Measurements from ENCODE around the gene SYT11.
"Not testable (repeated sequence)": the region's sequence is repeated elsewhere in the genome, so short reads cannot be mapped to it uniquely, and the experiment has no call there.

Gene SYT11

DNA sequence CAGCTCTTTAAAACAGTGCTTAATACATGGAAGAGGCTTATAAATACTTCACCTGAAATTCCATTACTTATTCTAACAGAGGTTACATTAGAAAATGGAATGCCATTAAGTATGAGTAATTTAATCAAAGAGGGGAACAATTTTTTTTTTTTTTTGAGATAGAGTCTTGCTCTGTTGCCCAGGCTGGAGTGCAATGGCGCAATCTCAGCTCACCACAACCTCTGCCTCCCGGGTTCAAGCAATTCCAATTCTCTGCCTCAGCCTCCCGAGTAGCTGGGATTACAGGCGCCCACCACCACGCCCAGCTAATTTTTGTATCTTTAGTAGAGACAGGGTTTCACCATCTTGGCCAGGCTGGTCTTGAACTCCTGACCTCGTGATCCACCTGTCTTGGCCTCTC, 36.2 kb downstream of the SYT11 start:
- not testable (repeated sequence) for DNase-seq (ENCODE audit: insufficient read length, low spot score); FAIRE-seq

GRCh38 chr1:155896476-155896875, 37.1 kb downstream of the SYT11 start:
- not testable (repeated sequence) for DNase-seq (ENCODE audit: insufficient read length, low spot score); FAIRE-seq

- FAIRE-seq (no peak), DNase-seq (ENCODE audit: insufficient read length, low spot score) (no peak)
Measured at GRCh38 chr1:155897746-155898145, 38.4 kb downstream of the SYT11 start.

DNA sequence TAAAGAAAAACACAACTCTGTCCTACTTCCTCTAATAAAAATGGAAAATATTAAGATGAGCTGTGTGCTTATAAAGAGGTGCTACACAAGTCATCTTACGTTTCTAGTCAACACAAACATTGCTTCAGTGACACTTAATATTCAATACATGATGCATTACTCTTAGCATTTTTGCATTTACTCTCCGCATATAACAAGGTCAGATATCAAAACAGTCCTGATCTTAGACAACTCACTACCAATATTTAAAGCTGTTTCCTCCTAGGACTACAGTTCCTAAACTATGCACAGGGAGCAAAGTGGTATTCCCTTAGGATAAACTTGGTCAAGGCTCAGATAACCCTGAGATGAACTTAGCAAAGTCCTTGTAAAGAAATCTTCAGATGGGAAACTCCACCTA, 39.5 kb downstream of the SYT11 start:
- FAIRE-seq (no peak), DNase-seq (ENCODE audit: insufficient read length, low spot score) (no peak)

- DNase-seq (ENCODE audit: insufficient read length, low spot score) (no peak), FAIRE-seq (no peak)
Measured at GRCh38 chr1:155899683-155900082, 40.3 kb downstream of the SYT11 start.

- FAIRE-seq = no peak
- DNase-seq (ENCODE audit: insufficient read length, low spot score) = no peak
Measured at GRCh38 chr1:155900161-155900560, 40.8 kb downstream of the SYT11 start.

DNA sequence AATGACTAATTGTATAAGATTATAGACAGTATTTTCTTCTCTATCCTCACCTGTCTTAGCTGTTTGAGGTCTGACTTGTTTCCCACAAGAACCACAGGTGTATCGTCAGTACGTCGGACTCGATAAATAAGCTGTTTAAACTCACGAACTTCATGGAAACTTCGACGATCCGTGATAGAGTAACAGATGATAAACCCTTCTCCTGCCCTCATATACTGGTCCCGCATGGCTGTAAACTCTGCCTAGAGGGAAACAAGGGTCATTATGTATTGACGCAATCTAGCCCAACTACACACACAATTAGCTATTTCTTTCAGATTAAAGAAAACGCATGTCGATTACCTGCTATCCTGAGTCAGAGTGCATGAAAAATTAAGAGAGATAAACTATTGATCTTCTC, 44.9 kb downstream of the SYT11 start:
- DNase-seq (ENCODE audit: insufficient read length, low spot score) (no peak), FAIRE-seq (no peak)

DNA sequence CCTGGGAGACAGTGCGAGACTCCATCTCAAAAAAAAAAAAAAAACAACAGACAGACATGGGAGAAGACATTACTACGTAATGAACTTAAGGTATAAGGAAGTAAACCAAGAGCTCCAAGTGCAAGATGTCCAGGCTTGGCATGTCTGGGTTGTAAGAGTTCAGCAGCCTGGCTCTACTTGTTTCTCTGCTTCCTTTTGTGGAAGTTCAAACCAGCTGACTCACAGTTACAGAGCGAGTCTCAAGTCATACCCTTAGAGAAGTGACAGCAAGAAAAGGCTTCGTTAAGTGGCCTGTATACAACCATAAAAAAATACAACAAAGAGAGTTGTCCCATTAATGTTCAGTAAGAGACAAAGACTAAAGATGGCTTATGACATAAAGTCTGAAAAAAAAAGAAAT, 50.5 kb downstream of the SYT11 start:
- FAIRE-seq (no peak), DNase-seq (ENCODE audit: insufficient read length, low spot score) (no peak)

DNA sequence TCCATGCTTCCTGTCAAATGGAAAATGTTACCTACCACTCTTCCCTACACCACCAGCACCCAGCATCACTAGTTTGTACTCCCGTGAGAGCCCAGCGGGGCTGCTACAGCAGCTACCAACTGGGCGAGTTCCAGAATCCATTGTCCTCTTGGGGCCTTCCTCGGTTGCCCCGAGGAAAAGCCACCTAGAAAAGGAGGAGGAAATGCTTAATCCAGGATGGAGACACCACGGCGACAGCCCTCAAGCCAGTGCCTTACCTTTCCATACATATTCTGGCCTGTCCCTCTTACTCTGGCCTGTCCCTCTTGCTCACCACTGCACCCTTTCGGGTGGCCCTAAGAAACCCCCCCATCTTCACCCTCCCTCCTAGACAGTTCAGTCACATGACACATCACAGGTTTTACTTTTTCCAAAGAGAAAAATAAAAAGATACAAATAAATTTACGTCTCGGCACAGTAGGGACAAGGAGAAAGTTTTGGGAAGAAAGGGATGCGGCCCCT, 51.3 kb downstream of the SYT11 start:
- FAIRE-seq (no peak), DNase-seq (ENCODE audit: insufficient read length, low spot score) (no peak)

- no peak for FAIRE-seq
Measured at GRCh38 chr1:155911156-155912055, 52.0 kb downstream of the SYT11 start, which contains the start of gene RIT1. TSS of gene RIT1 (minus strand) at chr1:155911349. CDS start at chr1:155910761, 588 bp downstream.

DNA sequence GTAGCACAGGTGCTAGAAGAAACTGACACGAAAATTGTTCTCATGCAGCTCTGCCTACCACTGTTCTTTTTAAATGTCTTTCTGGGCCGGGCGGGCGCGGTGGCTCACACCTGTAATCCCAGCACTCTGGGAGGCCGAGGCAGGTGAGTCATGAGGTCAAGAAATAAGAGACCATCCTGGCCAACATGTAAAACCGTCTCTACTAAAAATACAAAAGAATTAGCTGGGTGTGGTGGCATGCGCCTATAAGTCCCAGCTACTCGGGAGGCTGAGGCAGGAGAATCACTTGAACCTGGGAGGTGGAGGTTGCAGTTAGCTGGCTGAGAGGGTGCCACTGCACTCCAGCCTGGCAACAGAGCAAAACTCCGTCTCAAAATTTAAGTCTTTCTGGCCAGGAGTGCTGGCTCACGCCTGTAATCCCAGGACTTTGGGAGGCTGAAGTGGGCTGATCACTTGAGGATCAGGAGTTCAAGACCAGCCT, 52.7 kb downstream of the SYT11 start:
- DNase-seq (ENCODE audit: insufficient read length, low spot score) (no peak), FAIRE-seq (no peak)

More at GRCh38 chr1:155911156-155912055, 52.0 kb downstream of the SYT11 start, which contains the start of gene RIT1:
- DNase-seq (ENCODE audit: insufficient read length, low spot score) = peak; percentile 82

GRCh38 chr1:155913969-155914757, 54.8 kb downstream of the SYT11 start:
- DNase-seq (ENCODE audit: insufficient read length, low spot score) (no peak), FAIRE-seq (no peak)

GRCh38 chr1:155918660-155919059, 59.3 kb downstream of the SYT11 start:
- FAIRE-seq (no peak), DNase-seq (ENCODE audit: insufficient read length, low spot score) (no peak)

GRCh38 chr1:155919801-155920200, 60.4 kb downstream of the SYT11 start:
- no peak for DNase-seq (ENCODE audit: insufficient read length, low spot score)
- no peak for FAIRE-seq

- FAIRE-seq (no peak), DNase-seq (ENCODE audit: insufficient read length, low spot score) (no peak)
Measured at GRCh38 chr1:155920717-155921116, 61.4 kb downstream of the SYT11 start.

DNA sequence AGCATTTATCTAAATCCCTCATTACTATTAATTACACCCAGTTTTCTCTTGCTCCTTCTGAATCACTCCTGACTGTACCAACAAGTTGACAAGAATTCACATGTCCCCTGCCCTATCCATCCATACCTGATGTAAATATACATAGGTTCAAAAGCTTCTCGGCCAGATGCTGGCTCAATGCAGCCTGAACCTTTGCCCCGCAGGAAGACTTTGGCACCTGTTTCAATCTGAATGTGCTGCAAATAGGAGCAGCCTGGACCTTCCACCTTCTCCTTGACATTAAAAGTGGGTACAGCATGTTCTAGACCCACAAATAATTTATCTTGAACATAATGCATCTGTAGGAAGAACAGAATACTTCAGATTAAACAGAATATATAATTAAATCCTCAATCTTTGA, 66.1 kb downstream of the SYT11 start:
- FAIRE-seq = no peak

DNA sequence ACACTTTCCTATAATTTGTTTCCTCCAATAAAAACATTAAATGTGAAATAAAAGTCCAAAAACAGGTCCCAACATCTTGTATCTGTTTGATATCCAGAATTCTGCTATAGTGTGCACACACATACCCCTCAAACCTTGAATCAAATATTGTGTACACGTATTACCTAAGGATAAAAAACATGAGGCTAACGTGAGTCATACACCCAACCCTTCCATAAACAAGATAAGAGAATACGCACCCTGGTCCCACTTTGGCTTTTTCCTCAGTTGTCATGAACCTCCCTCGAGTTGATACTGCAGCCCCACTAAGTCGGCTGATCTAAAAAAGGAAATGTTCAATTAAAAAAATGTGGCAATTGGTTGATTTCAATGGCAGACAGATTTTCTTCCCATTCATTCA, 69.7 kb downstream of the SYT11 start:
- no peak for DNase-seq (ENCODE audit: insufficient read length, low spot score)
- no peak for FAIRE-seq

More for the DNA sequence above, 66.1 kb downstream of the SYT11 start:
- no peak for DNase-seq (ENCODE audit: insufficient read length, low spot score)

DNA sequence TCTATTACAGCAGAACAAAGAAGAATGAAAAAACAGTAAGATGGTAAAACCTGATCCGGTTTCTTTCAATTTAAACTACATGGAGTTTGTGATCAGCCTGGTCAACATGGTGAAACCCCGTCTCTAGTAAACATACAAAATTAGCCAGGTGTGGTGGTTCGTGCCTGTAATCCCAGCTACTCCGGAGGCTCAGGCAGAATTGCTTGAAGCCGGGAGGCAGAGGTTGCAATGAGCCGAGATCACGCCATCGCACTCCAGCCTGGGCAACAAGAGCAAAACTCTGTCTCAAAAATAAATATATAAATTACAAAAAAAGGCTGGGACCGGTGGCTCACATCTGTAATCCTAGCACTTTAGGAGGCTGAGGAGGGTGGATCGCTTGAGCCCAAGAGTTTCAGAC, 71.4 kb downstream of the SYT11 start:
- not testable (repeated sequence) for DNase-seq (ENCODE audit: insufficient read length, low spot score); FAIRE-seq

DNA sequence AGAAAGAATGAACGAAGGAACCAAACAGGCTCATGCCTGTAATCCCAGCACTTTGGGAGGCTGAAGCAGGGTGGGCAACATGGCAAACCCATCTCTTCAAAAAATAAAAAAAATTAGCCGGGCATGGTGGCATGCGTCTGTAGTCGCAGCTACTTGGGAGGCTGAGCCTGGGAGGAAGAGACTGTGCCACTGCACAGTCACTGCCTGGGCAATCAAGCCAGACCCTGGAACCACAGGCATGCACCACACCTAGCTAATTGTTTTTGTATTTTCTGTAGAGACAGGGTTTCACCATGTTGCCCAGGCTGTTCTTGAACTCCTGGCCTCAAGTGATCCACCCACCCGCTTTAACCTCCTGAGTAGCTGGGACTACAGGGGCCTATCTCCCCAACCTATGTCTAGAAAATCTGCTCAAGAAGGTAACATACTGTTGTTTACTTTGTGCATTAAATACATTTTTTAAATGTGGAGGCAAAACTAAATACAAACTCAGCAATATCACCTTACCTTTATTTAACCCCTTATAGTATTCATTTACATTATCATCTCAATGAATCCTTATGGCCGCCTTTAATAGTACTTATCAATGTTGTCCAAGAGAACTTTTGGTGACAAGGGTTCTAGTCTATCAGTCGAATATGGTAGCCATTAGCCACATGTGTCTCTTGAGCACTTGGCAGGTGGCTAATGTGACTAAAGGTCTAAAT, 72.1 kb downstream of the SYT11 start:
- no peak for DNase-seq (ENCODE audit: insufficient read length, low spot score)
- FAIRE-seq = no peak

GRCh38 chr1:155932081-155932480, 72.7 kb downstream of the SYT11 start:
- DNase-seq (ENCODE audit: insufficient read length, low spot score) (no peak), FAIRE-seq (no peak)

GRCh38 chr1:155932487-155932886, 73.1 kb downstream of the SYT11 start:
- no peak for FAIRE-seq
- no peak for DNase-seq (ENCODE audit: insufficient read length, low spot score)

Measured in HTR-8/SVneo (cell line).